K562 (cell line): ENCODE measurements around the gene UBE2L3. TPM values are rescaled to one million over a fixed set of nuclear protein-coding genes. Genes with fewer than 3 reads are reported as not detected.

Experiments
- ATAC-seq: fragments of 200-7000 bp; cut with Tn5 transposase; 3 replicates; pipeline ENCODE4 v1.9.1; 2020; ENCODE audit warnings: moderate library complexity
- BruUV-seq: library from RNA; stranded (reverse); fragments of 400-500 nt; replicated peaks from 2 replicates; lab custom pipeline; 2021; lab: Mats Ljungman, UMichigan
- CTCF ChIA-PET: fragments of 300-600 bp; formaldehyde crosslinking; extraction: SDS; loops from one replicate; lab custom pipeline; 2021; ENCODE audit warnings: low intra/inter-chr PET ratio; lab: Yijun Ruan, JAX
- POLR2A ChIA-PET: fragments of 300-600, 350-650 bp; sonication (Branson Sonifier 250); formaldehyde crosslinking; extraction: SDS; loops from one replicate; lab custom pipeline; 2021; ENCODE audit warnings: antibody characterized with exemption, inconsistent platforms; lab: Yijun Ruan, JAX
- DNase-seq, 4 experiments: peaks; one replicate each; pipeline versions ENCODE4 v3.0.0 to v3.0.0-alpha.2; 2011 to 2018; ENCODE audit warnings: low spot score in 3 of 4, mixed read lengths in 3 of 4; ENCODE audit errors: extremely low read depth in 1 of 4
- FAIRE-seq: peaks from 2 replicates; lab custom pipeline; 2011; peaks lifted over from hg19 to GRCh38; lab: Jason Lieb, UNC
- H2AFZ ChIP-seq: 2 replicates; pipeline ENCODE4 v1.6.0; 2011; ENCODE audit warnings: low read depth, low read length, control low read depth, inconsistent platforms
- H3K27ac ChIP-seq: fragments of 200-600 bp; 3 replicates; pipeline ENCODE4 v1.8.0; 2011; ENCODE audit warnings: low read depth, mild to moderate bottlenecking, control low read depth, inconsistent platforms, low read length, moderate library complexity, mixed read lengths; ENCODE audit errors: extremely low read depth
- H3K27me3 ChIP-seq, 2 experiments: fragments of 300-600 bp in 1 of 2; 2 replicates in 1 of 2; 3 replicates in 1 of 2; pipeline versions ENCODE4 v1.6.0 to v1.8.0; 2011; ENCODE audit warnings: inconsistent platforms in 2 of 2, low read length in 2 of 2, mild to moderate bottlenecking in 1 of 2, mixed read lengths in 1 of 2, moderate library complexity in 1 of 2; ENCODE audit not compliant: control insufficient read depth in 2 of 2, insufficient read depth in 2 of 2
- H3K36me3 ChIP-seq: fragments of 300-600 bp; 3 replicates; pipeline ENCODE4 v1.8.0; 2011; ENCODE audit warnings: mild to moderate bottlenecking, low read length, inconsistent platforms; ENCODE audit not compliant: control insufficient read depth, insufficient read depth
- H3K4me1 ChIP-seq, 2 experiments: fragments of 200-600 bp in 1 of 2; replicated peaks in 1 of 2; 2 replicates in 1 of 2; 3 replicates in 1 of 2; pipeline versions ENCODE4 v1.5.1 to v1.8.0; 2011; ENCODE audit warnings: inconsistent platforms in 2 of 2, low read length in 2 of 2, mild to moderate bottlenecking in 1 of 2, mixed read lengths in 1 of 2, moderate library complexity in 1 of 2; ENCODE audit not compliant: control insufficient read depth in 2 of 2, insufficient read depth in 2 of 2
- H3K4me2 ChIP-seq: 2 replicates; pipeline ENCODE4 v1.6.1; 2011; ENCODE audit warnings: low read length, control low read depth, inconsistent platforms, mixed read lengths; ENCODE audit not compliant: insufficient read depth
- H3K4me3 ChIP-seq: fragments of 200-600 bp; sonication (generic), shearing (Covaris generic); 2 replicates; pipeline ENCODE4 v1.5.1; 2016; ENCODE audit warnings: control low read depth, inconsistent platforms
- H3K79me2 ChIP-seq: fragments of 200-600 bp; 3 replicates; pipeline ENCODE4 v1.8.0; 2011; ENCODE audit warnings: low read length, inconsistent platforms; ENCODE audit not compliant: control insufficient read depth, insufficient read depth
- H3K9ac ChIP-seq, 2 experiments: 2 replicates each; pipeline versions ENCODE4 v1.6.0 to v1.6.1; 2011; ENCODE audit warnings: low read depth in 2 of 2, low read length in 2 of 2, control low read depth in 1 of 2, inconsistent platforms in 1 of 2, mild to moderate bottlenecking in 1 of 2, mixed read lengths in 1 of 2; ENCODE audit not compliant: insufficient read depth in 1 of 2
- H3K9me1 ChIP-seq: one replicate; pipeline ENCODE4 v1.6.0; 2011; ENCODE audit warnings: inconsistent platforms, mild to moderate bottlenecking, low read length, moderate library complexity; ENCODE audit not compliant: control insufficient read depth, insufficient read depth
- H3K9me3 ChIP-seq: replicated peaks from 2 replicates; pipeline ENCODE4 v1.5.1; 2011; ENCODE audit warnings: low read depth, low read length, inconsistent platforms; ENCODE audit not compliant: control insufficient read depth, insufficient read depth
- H4K20me1 ChIP-seq: replicated peaks from 2 replicates; pipeline ENCODE4 v1.6.1; 2011; ENCODE audit warnings: low read length, inconsistent platforms, mixed read lengths; ENCODE audit not compliant: control insufficient read depth, insufficient read depth
- HMBOX1 ChIP-seq: sonication (generic); IDR thresholded peaks from 2 replicates; pipeline ENCODE4 v1.6.1; 2016
- HMGXB4 ChIP-seq: sonication (generic); formaldehyde crosslinking; IDR thresholded peaks from 2 replicates; pipeline ENCODE4 v1.8.1; 2023; ENCODE audit warnings: mild to moderate bottlenecking, missing genetic modification reagents
- KDM5B ChIP-seq: fragments of 200-600 bp; sonication (generic); IDR thresholded peaks from 2 replicates; pipeline ENCODE4 v1.6.1; 2012; ENCODE audit warnings: low read depth, mild to moderate bottlenecking, moderate library complexity, low read length, control low read depth, inconsistent platforms; ENCODE audit not compliant: insufficient replicate concordance
- SMAD3 ChIP-seq: fragments of 450-650 bp; formaldehyde crosslinking; conservative IDR thresholded peaks from 2 replicates; pipeline ENCODE4 v1.4.0; 2020; ENCODE audit warnings: mild to moderate bottlenecking
- SP2 ChIP-seq: IDR thresholded peaks from 2 replicates; pipeline ENCODE4 v1.6.1; 2011; ENCODE audit warnings: mild to moderate bottlenecking, low read depth, low read length, moderate library complexity; ENCODE audit not compliant: poor library complexity, severe bottlenecking; ENCODE audit errors: extremely low read depth
- SREBF1 ChIP-seq: fragments of 150-350 bp; IDR thresholded peaks from 2 replicates; pipeline ENCODE4 v1.6.1; 2014; ENCODE audit warnings: antibody characterized with exemption, low read depth, low read length, borderline replicate concordance
- STAT5B ChIP-seq: fragments of 250-450 bp; sonication (Bioruptor Pico); IDR thresholded peaks from 2 replicates; pipeline ENCODE4 v1.8.0; 2021; ENCODE audit warnings: mild to moderate bottlenecking, inconsistent platforms
- TBL1XR1 ChIP-seq, 2 experiments: IDR thresholded peaks; 2 replicates each; pipeline ENCODE4 v1.6.1; 2012; ENCODE audit warnings: improper control_type of control experiment in 2 of 2, low read length in 2 of 2, mild to moderate bottlenecking in 1 of 2
- ZNF449 ChIP-seq: fragments of 250-450 bp; sonication (Bioruptor Pico); IDR thresholded peaks from 2 replicates; pipeline ENCODE4 v1.8.0; 2022; ENCODE audit warnings: moderate library complexity, mild to moderate bottlenecking, inconsistent platforms
- ZNF696 ChIP-seq: fragments of 250-450 bp; sonication (Bioruptor Pico); conservative IDR thresholded peaks from 2 replicates; pipeline ENCODE4 v1.4.0; 2020; ENCODE audit warnings: mild to moderate bottlenecking, moderate library complexity
- ZNF717 ChIP-seq: fragments of 250-450 bp; sonication (Bioruptor Pico); IDR thresholded peaks from 2 replicates; pipeline ENCODE4 v1.5.0; 2021
- WGBS: fragments of 100-300 bp; shearing (Covaris generic); methylation state at CpG from one replicate; pipeline ENCODE4 v1.1.6; 2016; ENCODE audit warnings: low coverage, mixed read lengths; ENCODE audit not compliant: insufficient coverage; ENCODE audit errors: missing lambda C conversion rate; 5-methylcytosine and 5-hydroxymethylcytosine counted together
- in situ Hi-C: fragments of 300-500 bp; cut with MboI; formaldehyde crosslinking; loops from 4 replicates; pipeline ENCODE4 v1.15.0; 2018; ENCODE audit warnings: inconsistent platforms, mixed read lengths
- intact Hi-C: fragments of 100-400 bp; cut with micrococcal nuclease; formaldehyde crosslinking; loops from 2 replicates; pipeline ENCODE4 v1.14.2; 2022
- polyA plus RNA-seq, 8 experiments: library from polyadenylated mRNA; depleted of rRNA in 4 of 8; stranded (reverse) in 5 of 8; unstranded in 3 of 8; fragments of >200 nt; fragmentation: Nextera tagmentation in 2 of 8; fragmentation: Illumina TruSeq in 1 of 8; extraction: Ambion mirVana in 2 of 8; extraction: Trizol in 1 of 8; gene quantifications; 2 replicates each; pipeline versions ENCODE4 v1.2.1 to v1.2.3, GENCODE V29; 2011 to 2014; ENCODE audit warnings: inconsistent platforms in 1 of 8, missing spikeins in 1 of 8
- total RNA-seq, 7 experiments: library from RNA; depleted of rRNA in 6 of 7; stranded (reverse); fragments of >200 nt in 6 of 7; fragmentation: Illumina TruSeq in 2 of 7; extraction: Trizol in 2 of 7; gene quantifications; 2 replicates each; pipeline versions ENCODE4 v1.2.1 to v1.2.3, GENCODE V29; 2011 to 2021; ENCODE audit warnings: low replicate concordance in 1 of 7
- TF ChIP-seq, protein P1 (sequence below), 2 experiments: fragments of 250-450 bp in 1 of 2; fragments of 450-650 bp in 1 of 2; sonication (Bioruptor Pico) in 1 of 2; IDR thresholded peaks; 2 replicates each; pipeline versions ENCODE4 v1.6.1 to v1.8.0; 2016 to 2021; ENCODE audit warnings: mild to moderate bottlenecking in 2 of 2, moderate library complexity in 2 of 2, missing compliant biosample characterization in 1 of 2, missing genetic modification characterization in 1 of 2

UBE2L3 gene
- total and polyA plus RNA-seq, 9 of the 15 experiments (the other 6 are each of a cell fraction or from before 2014, with no cell fraction given), result 215 to 625 (median 285) TPM

GRCh38 chr22:21663738-21664137 is 96.2 kb downstream of the UBE2L3 start:
- Histone ChIP-seq H3K27me3 (no peaks in the 10 kb centered on the region), H3K79me2 (peaks cover 23% of the 10 kb centered on the region), H4K20me1 (no peaks in the 10 kb centered on the region), H3K4me2 (no peak overlapping the region), H3K9me3 (0 out of 2 replicates have a peak, but pooled peaks cover 2% of the 10 kb centered on the region), H3K4me3 (no peak overlapping the region), H3K9ac (no peak overlapping the region; a peak in 1 of 4 replicates), H3K27ac (no peak overlapping the region), H3K36me3 (peaks cover 4% of the 10 kb centered on the region; the same call in 1 of the 3 replicates), H3K4me1 (peaks cover 14 to 32% of the 10 kb centered on the region in 2 experiments; a peak in 4 of 5 replicates), H2AFZ (peak overlapping the region; percentile 27), H3K9me1 (peaks cover 8% of the 10 kb centered on the region)
- in situ Hi-C loops, result loop anchor here (25.0 kb wide), 1 partner anchor 1326 kb away; no protein-coding TSS in a partner anchor
- CTCF ChIA-PET, result no interaction called here
- POLR2A ChIA-PET, result interaction anchor here (0.7 to 8.9 kb wide), 9 partner anchors 11 to 79 kb away, joined by 3 to 167 read pairs (median 9); partner anchors contain the start of genes SDF2L1 and YDJC
- TF ChIP-seq ZNF696 (CRISPR knock-in tag), result no peak
- TF ChIP-seq SREBF1, result 0 out of 2 replicates have a peak, but pooled peaks have one; percentile 12
- TF ChIP-seq HMGXB4, result peak; percentile 61; the same call in 1 of the 2 replicates
- TF ChIP-seq SMAD3 (CRISPR knock-in tag), result no peak
- TF ChIP-seq KDM5B, result no peak
- no peak for TF ChIP-seq TBL1XR1 (IDR thresholded peaks at IDR 0.05; ENCODE audit: low read length in 2 of 2)
- TF ChIP-seq, protein P1, sequence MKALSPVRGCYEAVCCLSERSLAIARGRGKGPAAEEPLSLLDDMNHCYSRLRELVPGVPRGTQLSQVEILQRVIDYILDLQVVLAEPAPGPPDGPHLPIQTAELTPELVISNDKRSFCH (CRISPR knock-in tag; IDR thresholded peaks at IDR 0.05), result no peak
- TF ChIP-seq, protein P1 (tag; IDR thresholded peaks at IDR 0.05), result no peak
- no peak for TF ChIP-seq ZNF449 (CRISPR knock-in tag)
- TF ChIP-seq STAT5B, result no peak
- peak; percentile 7 for TF ChIP-seq SP2
- no peak for TF ChIP-seq HMBOX1
- no peak for TF ChIP-seq ZNF717 (CRISPR knock-in tag)
- FAIRE-seq (no peak), DNase-seq (no peak), ATAC-seq (no peak)
- WGBS, result 52% methylated on average over 2 of the region's 2 CpGs
- intact Hi-C loops, result no loop called here
- BruUV-seq, result no TSS peak
